ENCODE data around the gene CBX2. TPM values are rescaled to one million over a fixed set of nuclear protein-coding genes. Genes with fewer than 3 reads are reported as not detected.

CBX2 gene
- total RNA-seq, 4 donors from 2014 or later = 0.34 to 3.0 (median 0.68) TPM

DNA sequence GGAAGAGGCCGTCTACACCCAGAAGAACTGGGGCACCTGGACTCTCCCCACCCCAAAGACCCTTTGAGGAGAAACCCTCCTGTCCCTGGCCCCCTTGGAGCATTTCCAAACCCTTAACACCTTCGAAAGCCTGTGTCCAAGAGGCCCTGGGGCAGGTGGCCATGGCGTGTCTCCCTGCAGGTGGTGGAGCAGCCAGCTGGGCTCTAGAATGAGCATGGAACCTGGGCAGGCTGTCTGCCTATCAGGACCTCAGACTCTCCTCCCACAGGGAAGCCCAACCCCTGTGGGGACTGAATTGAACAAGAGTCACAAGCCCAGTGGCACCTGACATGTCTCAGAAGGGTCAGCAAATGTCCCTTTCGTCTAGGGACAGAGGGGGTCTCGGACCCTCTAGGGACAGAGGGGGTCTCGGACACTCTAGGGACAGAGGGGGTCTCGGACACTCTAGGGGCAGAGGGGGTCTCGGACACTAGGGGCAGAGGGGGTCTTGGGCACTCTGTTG is 52.9 kb downstream of the CBX2 start:
- TF ChIP-seq, protein P1, sequence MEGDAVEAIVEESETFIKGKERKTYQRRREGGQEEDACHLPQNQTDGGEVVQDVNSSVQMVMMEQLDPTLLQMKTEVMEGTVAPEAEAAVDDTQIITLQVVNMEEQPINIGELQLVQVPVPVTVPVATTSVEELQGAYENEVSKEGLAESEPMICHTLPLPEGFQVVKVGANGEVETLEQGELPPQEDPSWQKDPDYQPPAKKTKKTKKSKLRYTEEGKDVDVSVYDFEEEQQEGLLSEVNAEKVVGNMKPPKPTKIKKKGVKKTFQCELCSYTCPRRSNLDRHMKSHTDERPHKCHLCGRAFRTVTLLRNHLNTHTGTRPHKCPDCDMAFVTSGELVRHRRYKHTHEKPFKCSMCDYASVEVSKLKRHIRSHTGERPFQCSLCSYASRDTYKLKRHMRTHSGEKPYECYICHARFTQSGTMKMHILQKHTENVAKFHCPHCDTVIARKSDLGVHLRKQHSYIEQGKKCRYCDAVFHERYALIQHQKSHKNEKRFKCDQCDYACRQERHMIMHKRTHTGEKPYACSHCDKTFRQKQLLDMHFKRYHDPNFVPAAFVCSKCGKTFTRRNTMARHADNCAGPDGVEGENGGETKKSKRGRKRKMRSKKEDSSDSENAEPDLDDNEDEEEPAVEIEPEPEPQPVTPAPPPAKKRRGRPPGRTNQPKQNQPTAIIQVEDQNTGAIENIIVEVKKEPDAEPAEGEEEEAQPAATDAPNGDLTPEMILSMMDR (IDR thresholded peaks at IDR 0.05; ENCODE audit: low read depth) = no peak

DNA sequence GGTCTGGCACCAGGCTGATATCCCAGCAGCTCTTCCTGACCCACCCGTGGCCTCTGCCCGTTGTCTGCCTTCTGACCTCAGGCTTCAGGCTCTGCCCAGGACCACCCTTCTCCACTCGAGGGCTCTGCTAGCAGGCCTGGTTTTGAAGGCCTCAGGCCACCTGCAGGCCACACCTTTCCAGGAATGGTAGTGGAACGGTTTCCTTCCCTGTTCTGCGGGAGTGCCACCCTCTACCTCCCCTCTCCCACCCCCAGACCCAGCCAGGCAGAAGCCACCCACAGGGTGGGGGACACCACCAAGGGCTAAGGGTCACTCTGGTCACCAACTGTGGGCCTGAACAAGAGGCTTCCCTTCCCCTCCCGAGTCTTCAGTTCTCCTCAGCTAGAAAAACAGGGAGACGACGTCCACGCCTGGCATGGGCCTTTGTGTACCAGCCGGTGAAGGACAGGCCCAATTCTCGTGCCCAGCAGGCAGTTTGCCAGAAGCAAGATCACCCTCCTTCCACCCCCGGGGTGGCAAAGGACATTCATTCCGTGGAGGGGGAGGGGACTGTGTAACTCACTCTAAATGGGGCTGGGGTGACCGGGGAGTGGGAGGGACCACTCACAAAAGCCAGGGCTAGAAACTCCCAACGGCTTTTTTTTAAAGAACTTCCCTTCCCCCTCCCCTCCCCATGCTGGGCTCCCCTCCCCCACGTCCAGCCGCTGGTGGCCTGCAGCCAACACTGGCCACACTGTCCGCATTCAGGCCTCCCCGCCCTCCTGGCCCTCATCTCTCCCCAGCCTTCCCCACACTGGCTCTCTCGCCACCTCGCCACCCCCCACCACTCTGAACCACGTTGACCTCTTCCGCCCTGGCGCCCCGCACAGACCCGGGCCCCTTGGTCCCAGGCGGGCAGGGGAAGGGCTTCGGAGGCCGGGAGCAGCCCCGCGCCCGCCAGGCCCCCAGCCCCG is 53.6 kb downstream of the CBX2 start:
- TF ChIP-seq, protein P1 (IDR thresholded peaks at IDR 0.05; ENCODE audit: low read depth) = no peak

GRCh38 chr17:79832218-79833109 is 54.5 kb downstream of the CBX2 start:
- TF ChIP-seq, protein P1 (IDR thresholded peaks at IDR 0.05; ENCODE audit: low read depth) = no peak

- TF ChIP-seq, protein P1 (IDR thresholded peaks at IDR 0.05; ENCODE audit: low read depth) = no peak
Measured at GRCh38 chr17:79833110-79833450, 55.1 kb downstream of the CBX2 start.

GRCh38 chr17:79833744-79834564 is 56.0 kb downstream of the CBX2 start:
- TF ChIP-seq, protein P1 (IDR thresholded peaks at IDR 0.05; ENCODE audit: low read depth) = no peak

DNA sequence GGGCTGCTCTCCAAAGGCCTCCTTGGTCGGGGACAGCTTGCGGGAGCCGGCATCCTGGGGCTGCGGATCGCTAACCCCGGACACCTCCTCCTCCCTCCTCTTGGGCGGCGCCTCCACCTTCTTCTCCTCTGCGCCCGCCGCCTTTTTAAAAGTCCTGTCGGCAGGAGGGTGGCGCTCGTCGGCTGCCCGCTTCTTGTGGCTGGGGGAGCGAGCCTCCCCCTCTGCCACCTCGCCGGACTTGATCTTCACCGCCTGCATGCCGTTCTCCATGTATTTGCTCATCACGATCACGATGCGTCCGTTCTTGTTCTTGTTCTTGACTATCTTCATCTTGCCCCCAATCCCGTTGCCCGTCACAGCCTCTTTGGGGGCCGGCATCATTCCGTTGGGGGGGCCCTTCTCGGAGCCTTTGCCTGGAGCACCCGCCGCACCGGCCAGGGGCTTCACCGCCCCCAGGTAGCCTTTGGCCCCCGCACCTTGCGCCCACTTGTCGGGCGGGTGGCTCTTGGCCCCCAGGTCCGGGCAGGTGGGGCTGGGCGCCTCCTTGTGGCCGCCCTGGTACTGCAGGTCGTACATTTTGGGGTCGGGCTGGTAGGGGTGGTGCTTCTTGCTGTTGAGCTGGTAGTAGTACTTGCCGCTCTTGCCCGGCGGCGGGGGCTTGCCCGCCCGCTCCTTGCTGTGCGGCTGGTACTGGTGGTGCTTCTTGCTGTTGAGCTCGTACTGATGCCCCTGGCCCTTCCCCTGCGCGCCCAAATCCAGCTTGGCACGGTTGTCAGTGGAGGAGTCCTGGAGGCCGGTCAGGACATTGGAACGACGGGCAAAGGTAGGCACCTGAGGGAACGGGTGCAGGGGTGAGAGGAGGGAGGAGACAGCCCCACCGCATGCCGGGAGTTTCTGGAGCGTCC is 56.9 kb downstream of the CBX2 start:
- TF ChIP-seq, protein P1 (IDR thresholded peaks at IDR 0.05; ENCODE audit: low read depth) = no peak

Measured in subcutaneous adipose tissue (tissue), 4 donors.